Trophoblast cell (in vitro differentiated cells and primary cell): Measurements from ENCODE around the gene EXOC3.

Experiments used
- DNase-seq, 2 donors: peaks; one replicate each; pipeline ENCODE4 v3.0.0-alpha.2; 2016
- H2AFZ ChIP-seq: 2 replicates; pipeline ENCODE4 v1.6.1; 2013; ENCODE audit warnings: low read length, moderate library complexity, mild to moderate bottlenecking; ENCODE audit not compliant: insufficient read depth, poor library complexity
- H2AK5ac ChIP-seq: 2 replicates; pipeline ENCODE4 v1.6.1; 2013; ENCODE audit warnings: mild to moderate bottlenecking, low read length
- H2BK120ac ChIP-seq: 2 replicates; pipeline ENCODE4 v1.6.1; 2013; ENCODE audit warnings: low read length, mild to moderate bottlenecking, moderate library complexity; ENCODE audit not compliant: insufficient read depth, poor library complexity
- H2BK12ac ChIP-seq: 2 replicates; pipeline ENCODE4 v1.6.1; 2013; ENCODE audit warnings: mild to moderate bottlenecking, low read length, moderate library complexity
- H2BK5ac ChIP-seq: 2 replicates; pipeline ENCODE4 v1.6.1; 2013; ENCODE audit warnings: low read length, low read depth, moderate library complexity, mild to moderate bottlenecking; ENCODE audit not compliant: poor library complexity
- H3K14ac ChIP-seq: 2 replicates; pipeline ENCODE4 v1.6.1; 2013; ENCODE audit warnings: mild to moderate bottlenecking, low read length
- H3K18ac ChIP-seq: 2 replicates; pipeline ENCODE4 v1.6.1; 2013; ENCODE audit warnings: mild to moderate bottlenecking, low read length
- H3K23ac ChIP-seq: 2 replicates; pipeline ENCODE4 v1.6.1; 2013; ENCODE audit warnings: low read length
- H3K27ac ChIP-seq: 2 replicates; pipeline ENCODE4 v1.5.1; 2013; ENCODE audit warnings: low read depth, mild to moderate bottlenecking, inconsistent platforms, low read length, moderate library complexity
- H3K27me3 ChIP-seq: 2 replicates; pipeline ENCODE4 v1.6.1; 2013; ENCODE audit warnings: inconsistent platforms, mild to moderate bottlenecking, low read length, moderate library complexity; ENCODE audit not compliant: insufficient read depth
- H3K36me3 ChIP-seq, 2 experiments: 1 replicate in 1 of 2; 2 replicates in 1 of 2; pipeline ENCODE4 v1.6.1; 2013; ENCODE audit warnings: low read length in 2 of 2, mild to moderate bottlenecking in 2 of 2, moderate library complexity in 1 of 2; ENCODE audit not compliant: insufficient read depth in 2 of 2, control insufficient read depth in 1 of 2
- H3K4ac ChIP-seq: 2 replicates; pipeline ENCODE4 v1.6.1; 2013; ENCODE audit warnings: low read depth, mild to moderate bottlenecking, low read length, moderate library complexity
- H3K4me1 ChIP-seq, 2 experiments: 1 replicate in 1 of 2; 2 replicates in 1 of 2; pipeline ENCODE4 v1.6.1; 2013; ENCODE audit warnings: low read length in 2 of 2, mild to moderate bottlenecking in 2 of 2, moderate library complexity in 1 of 2; ENCODE audit not compliant: insufficient read depth in 2 of 2, control insufficient read depth in 1 of 2
- H3K4me2 ChIP-seq: 2 replicates; pipeline ENCODE4 v1.6.1; 2013; ENCODE audit warnings: inconsistent platforms, mild to moderate bottlenecking, low read length, moderate library complexity
- H3K4me3 ChIP-seq: 2 replicates; pipeline ENCODE4 v1.5.1; 2013; ENCODE audit warnings: mild to moderate bottlenecking, low read depth, low read length, inconsistent platforms
- H3K79me1 ChIP-seq: one replicate; pipeline ENCODE4 v1.6.1; 2013; ENCODE audit warnings: low read length
- H3K79me2 ChIP-seq: 2 replicates; pipeline ENCODE4 v1.6.1; 2013; ENCODE audit warnings: low read length, mild to moderate bottlenecking; ENCODE audit not compliant: control insufficient read depth, insufficient read depth, poor library complexity
- H3K9ac ChIP-seq: 2 replicates; pipeline ENCODE4 v1.6.1; 2013; ENCODE audit warnings: mild to moderate bottlenecking, low read length
- H3K9me3 ChIP-seq: 2 replicates; pipeline ENCODE4 v1.6.1; 2013; ENCODE audit warnings: low read depth, mild to moderate bottlenecking, control low read depth, inconsistent platforms, low read length; ENCODE audit not compliant: insufficient read depth
- H4K12ac ChIP-seq: 2 replicates; pipeline ENCODE4 v1.6.1; 2013; ENCODE audit warnings: low read depth, mild to moderate bottlenecking, low read length, moderate library complexity
- H4K8ac ChIP-seq: 2 replicates; pipeline ENCODE4 v1.6.1; 2013; ENCODE audit warnings: low read depth, mild to moderate bottlenecking, low read length, moderate library complexity
- H4K91ac ChIP-seq: one replicate; pipeline ENCODE4 v1.6.1; 2013; ENCODE audit warnings: low read depth, mild to moderate bottlenecking, low read length, moderate library complexity
- WGBS: extraction: QIAGEN DNeasy Blood & Tissue Kit; methylation state at CpG from one replicate; pipeline ENCODE4 v1.1.7; 2013; ENCODE audit warnings: missing lambda C conversion rate; ENCODE audit not compliant: insufficient read length, insufficient coverage; ENCODE audit errors: extremely low coverage; 5-methylcytosine and 5-hydroxymethylcytosine counted together

Gene EXOC3

DNA sequence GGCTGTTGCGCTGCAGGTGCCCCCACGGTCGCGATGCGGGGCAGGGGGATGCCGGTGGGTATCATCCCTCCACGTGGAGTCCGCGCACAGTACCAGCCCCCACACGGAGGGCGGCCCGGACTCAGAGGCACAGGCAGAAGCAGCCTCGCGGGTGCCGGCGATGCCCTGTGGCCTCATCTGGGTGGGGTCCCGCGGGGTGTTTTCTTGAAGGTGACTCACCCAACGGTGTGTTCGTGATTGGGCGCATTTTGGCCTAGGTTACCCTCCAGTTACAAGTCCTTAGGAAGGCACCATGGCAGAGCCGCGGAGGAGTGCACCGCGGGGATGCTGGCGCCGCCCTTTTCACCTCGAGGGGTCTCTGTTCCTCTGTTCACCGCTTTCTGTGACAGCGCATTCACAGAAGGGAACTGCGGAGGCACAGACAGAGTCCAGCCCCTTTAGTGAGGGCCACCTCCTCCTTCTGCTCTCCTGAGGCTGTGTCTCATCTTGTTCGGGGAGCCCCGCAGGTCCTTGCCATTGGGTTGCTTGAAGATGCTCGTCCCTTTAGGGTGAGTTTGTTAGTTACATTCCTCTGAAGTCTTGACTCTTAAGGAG is 21.6 kb upstream of the EXOC3 start:
- Histone ChIP-seq H4K91ac (no peak overlapping the region), H3K9me3 (no peaks in the 10 kb centered on the region), H3K79me2 (no peaks in the 10 kb centered on the region), H2AFZ (no peak overlapping the region), H3K4me2 (no peak overlapping the region), H3K4ac (no peak overlapping the region), H2BK5ac (no peak overlapping the region), H2BK12ac (no peak overlapping the region), H3K4me3 (no peak overlapping the region), H3K14ac (no peak overlapping the region), H2BK120ac (no peak overlapping the region), H4K12ac (no peak overlapping the region), H3K36me3 (no peaks in the 10 kb centered on the region), H3K18ac (no peak overlapping the region), H3K23ac (no peak overlapping the region), H3K9ac (no peak overlapping the region), H2AK5ac (no peak overlapping the region), H3K79me1 (peaks cover 3% of the 10 kb centered on the region), H3K4me1 (peaks cover 3 to 4% of the 10 kb centered on the region in 2 experiments), H3K27me3 (no peaks in the 10 kb centered on the region), H3K27ac (no peak overlapping the region), H4K8ac (no peak overlapping the region)
- no peak for DNase-seq
- no CpG with 5 or more reads among the region's 34 CpGs for WGBS

- Histone ChIP-seq H3K9me3 (no peaks in the 10 kb centered on the region), H2BK120ac (no peak overlapping the region), H3K4me2 (no peak overlapping the region), H3K4me3 (no peak overlapping the region), H3K9ac (no peak overlapping the region), H2BK12ac (no peak overlapping the region), H2BK5ac (no peak overlapping the region), H3K27ac (no peak overlapping the region), H2AK5ac (no peak overlapping the region), H3K14ac (no peak overlapping the region), H4K12ac (no peak overlapping the region), H4K8ac (no peak overlapping the region), H3K23ac (no peak overlapping the region), H3K18ac (no peak overlapping the region), H3K79me2 (no peaks in the 10 kb centered on the region), H3K79me1 (peaks cover 3% of the 10 kb centered on the region), H4K91ac (no peak overlapping the region), H3K36me3 (no peaks in the 10 kb centered on the region), H3K27me3 (no peaks in the 10 kb centered on the region), H3K4ac (no peak overlapping the region), H2AFZ (no peak overlapping the region), H3K4me1 (peaks cover 3 to 4% of the 10 kb centered on the region in 2 experiments)
- no CpG with 5 or more reads among the region's 13 CpGs for WGBS
- DNase-seq, result no peak
Measured at GRCh38 chr5:421901-422300, 21.1 kb upstream of the EXOC3 start.

DNA sequence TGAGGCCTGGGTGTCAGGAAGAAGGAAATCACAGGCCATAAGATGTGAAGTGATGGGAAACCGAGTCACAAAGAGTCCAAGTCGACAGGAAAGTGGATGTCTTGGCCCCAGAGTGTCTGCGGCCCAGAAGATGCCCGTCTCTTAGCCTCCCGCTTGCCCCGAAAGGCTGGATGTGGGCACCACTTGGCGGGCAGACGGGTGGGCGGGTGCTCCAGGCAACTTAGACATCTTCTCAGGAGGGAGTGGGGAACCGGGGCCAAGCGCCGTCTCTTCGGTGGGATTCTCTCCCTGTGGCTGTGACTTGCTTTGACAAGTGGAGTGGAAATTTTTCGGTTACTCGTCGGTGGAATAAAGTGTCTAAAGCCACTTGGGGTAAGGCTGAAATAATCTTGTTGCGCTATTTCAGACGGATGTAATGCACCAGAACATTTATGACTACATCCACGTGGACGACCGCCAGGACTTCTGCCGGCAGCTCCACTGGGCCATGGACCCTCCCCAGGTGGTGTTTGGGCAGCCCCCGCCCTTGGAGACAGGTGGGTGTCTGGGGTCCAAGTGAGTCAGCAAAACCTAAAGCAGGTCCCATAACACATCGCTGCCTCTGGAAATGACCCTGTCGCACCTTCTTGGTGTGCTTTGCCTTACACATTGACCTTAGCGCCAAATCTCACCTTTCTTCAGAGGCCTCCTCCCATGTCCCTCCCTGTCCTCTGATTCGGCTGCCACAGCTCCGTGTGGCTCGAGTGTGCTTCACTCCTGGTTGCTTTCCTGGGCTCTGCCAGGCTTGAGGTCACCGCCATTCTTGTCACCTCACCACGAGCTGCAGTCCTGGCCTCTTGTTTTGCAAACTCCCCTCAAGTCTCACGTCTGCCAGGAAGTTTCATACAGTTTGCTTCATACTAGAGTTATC is 20.4 kb upstream of the EXOC3 start:
- no peak overlapping the region for H2BK12ac ChIP-seq
- WGBS, result no CpG with 5 or more reads among the region's 32 CpGs
- H2AFZ ChIP-seq, result no peak overlapping the region
- no peak overlapping the region for H3K18ac ChIP-seq
- no peak overlapping the region for H3K4ac ChIP-seq
- H3K79me1 ChIP-seq, result peaks cover 3% of the 10 kb centered on the region
- H2BK120ac ChIP-seq, result no peak overlapping the region
- no peak overlapping the region for H2AK5ac ChIP-seq
- no peaks in the 10 kb centered on the region for H3K9me3 ChIP-seq
- H3K4me1 ChIP-seq, result peaks cover 3 to 4% of the 10 kb centered on the region in 2 experiments
- no peak overlapping the region for H3K14ac ChIP-seq
- H3K27ac ChIP-seq, result no peak overlapping the region
- no peak for DNase-seq
- H4K12ac ChIP-seq, result no peak overlapping the region
- no peaks in the 10 kb centered on the region for H3K27me3 ChIP-seq
- no peak overlapping the region for H3K4me2 ChIP-seq
- H3K9ac ChIP-seq, result no peak overlapping the region
- H4K91ac ChIP-seq, result no peak overlapping the region
- H4K8ac ChIP-seq, result no peak overlapping the region
- H3K4me3 ChIP-seq, result no peak overlapping the region
- no peak overlapping the region for H2BK5ac ChIP-seq
- no peak overlapping the region for H3K23ac ChIP-seq
- no peaks in the 10 kb centered on the region for H3K79me2 ChIP-seq
- H3K36me3 ChIP-seq, result no peaks in the 10 kb centered on the region

GRCh38 chr5:423233-423565 is 19.8 kb upstream of the EXOC3 start:
- no peak overlapping the region for H4K12ac ChIP-seq
- no CpG with 5 or more reads among the region's 9 CpGs for WGBS

More at GRCh38 chr5:423233-423565, 19.8 kb upstream of the EXOC3 start:
- Histone ChIP-seq H3K23ac (no peak overlapping the region), H3K4me3 (no peak overlapping the region), H4K91ac (no peak overlapping the region), H3K4ac (no peak overlapping the region), H2BK120ac (no peak overlapping the region), H2BK5ac (no peak overlapping the region), H2BK12ac (no peak overlapping the region), H3K18ac (no peak overlapping the region), H3K9me3 (peaks cover under 1% of the 10 kb centered on the region), H3K36me3 (no peaks in the 10 kb centered on the region), H3K9ac (no peak overlapping the region), H3K4me1 (peaks cover 3 to 4% of the 10 kb centered on the region in 2 experiments), H2AFZ (no peak overlapping the region), H3K27ac (no peak overlapping the region), H3K4me2 (no peak overlapping the region), H2AK5ac (no peak overlapping the region), H3K79me2 (no peaks in the 10 kb centered on the region), H3K79me1 (peaks cover 3% of the 10 kb centered on the region), H4K8ac (no peak overlapping the region), H3K27me3 (no peaks in the 10 kb centered on the region), H3K14ac (no peak overlapping the region)
- DNase-seq, result no peak
